K562 (cell line): ENCODE results near the gene LGALS7. TPM values are rescaled to one million over a fixed set of nuclear protein-coding genes. Genes with fewer than 3 reads are reported as not detected.

Experiments
- ARID1B ChIP-seq: fragments of 450-650 bp; IDR thresholded peaks from 2 replicates; pipeline ENCODE4 v1.6.1; 2016; ENCODE audit warnings: antibody characterized with exemption, mild to moderate bottlenecking, inconsistent platforms
- BRF2 ChIP-seq: IDR thresholded peaks from 3 replicates; pipeline ENCODE4 v1.6.1; 2011; ENCODE audit warnings: borderline replicate concordance, mild to moderate bottlenecking; ENCODE audit not compliant: insufficient read length, insufficient read depth
- L3MBTL2 ChIP-seq: fragments of 450-650 bp; IDR thresholded peaks from 2 replicates; pipeline ENCODE4 v1.6.1; 2016; ENCODE audit warnings: mild to moderate bottlenecking, moderate library complexity
- LEF1 ChIP-seq: fragments of 450-650 bp; IDR thresholded peaks from 2 replicates; pipeline ENCODE4 v1.6.1; 2016; ENCODE audit warnings: mild to moderate bottlenecking
- MED1 ChIP-seq: sonication (generic); formaldehyde crosslinking; IDR thresholded peaks from 2 replicates; pipeline ENCODE4 v1.8.1; 2023; ENCODE audit warnings: missing genetic modification reagents, borderline replicate concordance
- MTA1 ChIP-seq: fragments of 450-650 bp; IDR thresholded peaks from 2 replicates; pipeline ENCODE4 v1.6.1; 2017; ENCODE audit warnings: borderline replicate concordance
- NCOA4 ChIP-seq: fragments of 450-650 bp; IDR thresholded peaks from 2 replicates; pipeline ENCODE4 v1.6.1; 2018; ENCODE audit warnings: mild to moderate bottlenecking; ENCODE audit not compliant: partially characterized antibody
- PURB ChIP-seq: sonication (generic); formaldehyde crosslinking; IDR thresholded peaks from 2 replicates; pipeline ENCODE4 v1.9.0; 2021; ENCODE audit warnings: low read depth, mild to moderate bottlenecking, missing genetic modification reagents
- RAD51 ChIP-seq: fragments of 450-650 bp; IDR thresholded peaks from 2 replicates; pipeline ENCODE4 v1.7.1; 2016; ENCODE audit warnings: low read depth, mild to moderate bottlenecking, borderline replicate concordance
- RNF2 ChIP-seq: sonication (generic); IDR thresholded peaks from 2 replicates; pipeline ENCODE4 v1.6.1; 2016
- SMAD1 ChIP-seq: fragments of 150-350 bp; IDR thresholded peaks from 2 replicates; pipeline ENCODE4 v1.6.1; 2014; ENCODE audit warnings: low read length, low read depth; ENCODE audit not compliant: partially characterized antibody
- SP1 ChIP-seq: sonication (generic); formaldehyde crosslinking; IDR thresholded peaks from 2 replicates; pipeline ENCODE4 v1.8.1; 2022; ENCODE audit warnings: mild to moderate bottlenecking, missing genetic modification reagents
- SP2 ChIP-seq: IDR thresholded peaks from 2 replicates; pipeline ENCODE4 v1.6.1; 2011; ENCODE audit warnings: mild to moderate bottlenecking, low read depth, low read length, moderate library complexity; ENCODE audit not compliant: poor library complexity, severe bottlenecking; ENCODE audit errors: extremely low read depth
- THRAP3 ChIP-seq: fragments of 450-650 bp; IDR thresholded peaks from 2 replicates; pipeline ENCODE4 v1.6.1; 2016; ENCODE audit warnings: mild to moderate bottlenecking, inconsistent platforms, borderline replicate concordance
- ZNF274 ChIP-seq: IDR thresholded peaks from 2 replicates; pipeline ENCODE4 v1.6.1; 2011; ENCODE audit warnings: low read depth, mild to moderate bottlenecking, low read length, moderate library complexity, borderline replicate concordance
- ZNF324 ChIP-seq: fragments of 250-450 bp; sonication (Bioruptor Pico); IDR thresholded peaks from 2 replicates; pipeline ENCODE4 v1.4.0; 2020; ENCODE audit warnings: mild to moderate bottlenecking
- ZNF41 ChIP-seq: fragments of 250-450 bp; sonication (Bioruptor Pico); conservative IDR thresholded peaks from 2 replicates; pipeline ENCODE4 v1.4.0; 2020; ENCODE audit warnings: mild to moderate bottlenecking
- ZNF644 ChIP-seq: fragments of 200-800 bp; sonication (Bioruptor generic); IDR thresholded peaks from 2 replicates; pipeline ENCODE4 v1.6.1; 2016; ENCODE audit warnings: low read depth, missing genetic modification characterization, missing compliant biosample characterization
- ZNF778 ChIP-seq: fragments of 450-650 bp; formaldehyde crosslinking; IDR thresholded peaks from 2 replicates; pipeline ENCODE4 v1.4.0; 2020; ENCODE audit warnings: mild to moderate bottlenecking, moderate library complexity
- polyA plus RNA-seq, 8 experiments: library from polyadenylated mRNA; depleted of rRNA in 4 of 8; stranded (reverse) in 5 of 8; unstranded in 3 of 8; fragments of >200 nt; fragmentation: Nextera tagmentation in 2 of 8; fragmentation: Illumina TruSeq in 1 of 8; extraction: Ambion mirVana in 2 of 8; extraction: Trizol in 1 of 8; gene quantifications; 2 replicates each; pipeline versions ENCODE4 v1.2.1 to v1.2.3, GENCODE V29; 2011 to 2014; ENCODE audit warnings: inconsistent platforms in 1 of 8, missing spikeins in 1 of 8
- total RNA-seq, 7 experiments: library from RNA; depleted of rRNA in 6 of 7; stranded (reverse); fragments of >200 nt in 6 of 7; fragmentation: Illumina TruSeq in 2 of 7; extraction: Trizol in 2 of 7; gene quantifications; 2 replicates each; pipeline versions ENCODE4 v1.2.1 to v1.2.3, GENCODE V29; 2011 to 2021; ENCODE audit warnings: low replicate concordance in 1 of 7
- TF ChIP-seq, protein P1 (sequence below): fragments of 450-650 bp; IDR thresholded peaks from 2 replicates; pipeline ENCODE4 v1.6.1; 2018; ENCODE audit not compliant: partially characterized antibody

Gene LGALS7
- total and polyA plus RNA-seq, 9 of the 15 experiments (the other 6 are each of a cell fraction or from before 2014, with no cell fraction given) = not detected

DNA sequence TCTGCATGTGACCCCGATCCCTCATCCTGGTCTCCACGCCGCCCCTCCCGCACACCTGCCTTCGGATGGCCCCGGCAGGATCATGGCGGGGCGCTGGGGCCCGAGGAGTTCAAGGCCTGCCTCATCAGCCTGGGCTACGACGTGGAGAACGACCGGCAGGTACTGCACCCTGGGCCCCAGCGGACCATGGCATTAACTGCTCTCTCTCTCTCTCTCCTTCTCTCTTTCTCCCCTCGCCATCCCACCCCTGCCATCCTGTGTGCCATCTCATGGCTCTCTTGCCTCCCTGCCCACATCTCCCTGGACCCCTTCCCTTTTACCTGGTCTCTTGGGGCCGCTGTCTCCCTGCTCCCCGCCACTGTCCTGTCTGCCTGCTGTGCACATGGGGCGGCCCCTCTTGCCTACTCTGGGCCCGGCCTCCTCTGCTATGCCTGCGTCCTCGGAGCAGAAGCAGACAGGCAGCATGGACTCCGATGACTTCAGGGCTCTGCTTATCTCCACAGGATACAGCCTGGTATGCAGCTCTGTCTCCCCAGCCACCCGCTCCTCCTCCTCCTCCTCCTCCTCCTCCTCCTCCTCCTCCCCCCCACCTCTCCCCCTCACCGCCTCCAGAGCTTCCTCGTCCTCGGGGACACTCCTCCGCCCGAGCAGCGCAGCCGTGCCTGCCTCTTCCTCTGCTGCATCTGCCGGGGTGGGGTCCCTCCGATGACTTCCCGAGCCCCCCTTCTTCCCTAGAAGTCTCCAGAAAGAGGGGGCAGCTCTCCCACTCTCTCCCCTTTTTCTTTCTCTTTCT, 45.3 kb downstream of the LGALS7 start (continued):
- no peak for TF ChIP-seq PURB (CRISPR knock-in tag)
- no peak for TF ChIP-seq ZNF324 (CRISPR knock-in tag)
- TF ChIP-seq MED1 (CRISPR knock-in tag) = no peak
- TF ChIP-seq, protein P1, sequence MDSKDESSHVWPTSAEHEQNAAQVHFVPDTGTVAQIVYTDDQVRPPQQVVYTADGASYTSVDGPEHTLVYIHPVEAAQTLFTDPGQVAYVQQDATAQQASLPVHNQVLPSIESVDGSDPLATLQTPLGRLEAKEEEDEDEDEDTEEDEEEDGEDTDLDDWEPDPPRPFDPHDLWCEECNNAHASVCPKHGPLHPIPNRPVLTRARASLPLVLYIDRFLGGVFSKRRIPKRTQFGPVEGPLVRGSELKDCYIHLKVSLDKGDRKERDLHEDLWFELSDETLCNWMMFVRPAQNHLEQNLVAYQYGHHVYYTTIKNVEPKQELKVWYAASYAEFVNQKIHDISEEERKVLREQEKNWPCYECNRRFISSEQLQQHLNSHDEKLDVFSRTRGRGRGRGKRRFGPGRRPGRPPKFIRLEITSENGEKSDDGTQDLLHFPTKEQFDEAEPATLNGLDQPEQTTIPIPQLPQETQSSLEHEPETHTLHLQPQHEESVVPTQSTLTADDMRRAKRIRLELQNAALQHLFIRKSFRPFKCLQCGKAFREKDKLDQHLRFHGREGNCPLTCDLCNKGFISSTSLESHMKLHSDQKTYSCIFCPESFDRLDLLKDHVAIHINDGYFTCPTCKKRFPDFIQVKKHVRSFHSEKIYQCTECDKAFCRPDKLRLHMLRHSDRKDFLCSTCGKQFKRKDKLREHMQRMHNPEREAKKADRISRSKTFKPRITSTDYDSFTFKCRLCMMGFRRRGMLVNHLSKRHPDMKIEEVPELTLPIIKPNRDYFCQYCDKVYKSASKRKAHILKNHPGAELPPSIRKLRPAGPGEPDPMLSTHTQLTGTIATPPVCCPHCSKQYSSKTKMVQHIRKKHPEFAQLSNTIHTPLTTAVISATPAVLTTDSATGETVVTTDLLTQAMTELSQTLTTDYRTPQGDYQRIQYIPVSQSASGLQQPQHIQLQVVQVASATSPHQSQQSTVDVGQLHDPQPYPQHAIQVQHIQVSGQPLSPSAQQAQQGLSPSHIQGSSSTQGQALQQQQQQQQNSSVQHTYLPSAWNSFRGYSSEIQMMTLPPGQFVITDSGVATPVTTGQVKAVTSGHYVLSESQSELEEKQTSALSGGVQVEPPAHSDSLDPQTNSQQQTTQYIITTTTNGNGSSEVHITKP = no peak
- no peak for TF ChIP-seq THRAP3
- no peak for TF ChIP-seq ZNF644
- TF ChIP-seq SMAD1 = no peak
- TF ChIP-seq LEF1 = no peak
- TF ChIP-seq MTA1 = no peak
- TF ChIP-seq ZNF41 (CRISPR knock-in tag) = no peak
- no peak for TF ChIP-seq ZNF778
- TF ChIP-seq NCOA4 = no peak
- TF ChIP-seq RAD51 = no peak
- no peak for TF ChIP-seq SP2
- TF ChIP-seq ARID1B = peak; percentile 72
- TF ChIP-seq ZNF274 = no peak
- TF ChIP-seq BRF2 = no peak
- TF ChIP-seq SP1 = no peak
- no peak for TF ChIP-seq L3MBTL2
- TF ChIP-seq RNF2 = no peak
